A673 (cell line): ENCODE results near the gene REEP6. TPM values are rescaled to one million over a fixed set of nuclear protein-coding genes. Genes with fewer than 3 reads are reported as not detected.
"Not testable (repeated sequence)": the region's sequence is repeated elsewhere in the genome, so short reads cannot be mapped to it uniquely, and the experiment has no call there.

Experiments used
- BruUV-seq: library from RNA; stranded (reverse); fragments of 400-500 nt; replicated peaks from 2 replicates; lab custom pipeline; 2021; lab: Mats Ljungman, UMichigan
- CTCF ChIA-PET: fragments of 300-600 bp; sonication (Branson Sonifier 250); formaldehyde crosslinking; loops from one replicate; lab custom pipeline; 2022; ENCODE audit warnings: antibody characterized with exemption; lab: Charles Lee
- POLR2A ChIA-PET: fragments of 300-600 bp; sonication (Branson Sonifier 250); formaldehyde crosslinking; loops from one replicate; lab custom pipeline; 2022; ENCODE audit warnings: antibody characterized with exemption; ENCODE audit not compliant: low non-redundant PET; lab: Charles Lee
- DNase-seq: peaks from one replicate; pipeline ENCODE4 v3.0.0-alpha.2; 2015; ENCODE audit warnings: low spot score
- H3K27ac ChIP-seq: fragments of 200-600 bp; sonication (generic); 2 replicates; pipeline ENCODE4 v1.5.1; 2016; ENCODE audit warnings: mixed run types, low read depth, mild to moderate bottlenecking, mixed read lengths, antibody characterized with exemption, low read length; ENCODE audit not compliant: poor library complexity, severe bottlenecking
- H3K27me3 ChIP-seq: fragments of 200-600 bp; sonication (generic); replicated peaks from 2 replicates; pipeline ENCODE4 v1.6.1; 2017; ENCODE audit warnings: mixed run types, low read depth, mild to moderate bottlenecking, mixed read lengths, antibody characterized with exemption, low read length; ENCODE audit not compliant: insufficient read depth, poor library complexity
- H3K36me3 ChIP-seq: fragments of 200-600 bp; sonication (generic); 2 replicates; pipeline ENCODE4 v1.6.1; 2016; ENCODE audit warnings: mixed run types, mild to moderate bottlenecking, mixed read lengths, antibody characterized with exemption, low read length; ENCODE audit not compliant: insufficient read depth, poor library complexity, severe bottlenecking
- H3K4me1 ChIP-seq: fragments of 200-600 bp; sonication (generic); 2 replicates; pipeline ENCODE4 v1.6.1; 2017; ENCODE audit warnings: mixed run types, mild to moderate bottlenecking, mixed read lengths, antibody characterized with exemption, low read length; ENCODE audit not compliant: insufficient read depth, poor library complexity, severe bottlenecking
- H3K4me3 ChIP-seq: fragments of 200-600 bp; sonication (generic); 2 replicates; pipeline ENCODE4 v1.5.1; 2016; ENCODE audit warnings: low read depth, mixed run types, mild to moderate bottlenecking, mixed read lengths, low read length; ENCODE audit not compliant: poor library complexity, severe bottlenecking
- H3K9me3 ChIP-seq: fragments of 200-600 bp; sonication (generic); 2 replicates; pipeline ENCODE4 v1.6.1; 2016; ENCODE audit warnings: mixed run types, low read depth, mild to moderate bottlenecking, mixed read lengths, antibody characterized with exemption, low read length; ENCODE audit not compliant: poor library complexity, severe bottlenecking
- CTCF ChIP-seq: fragments of 300-800, 200-600 bp; sonication (generic); conservative IDR thresholded peaks from 2 replicates; pipeline ENCODE4 v1.5.1; 2017; ENCODE audit warnings: low read depth, mild to moderate bottlenecking, antibody characterized with exemption, low read length, moderate library complexity, mixed read lengths
- EZH2 ChIP-seq: fragments of 200-600 bp; sonication (generic); IDR thresholded peaks from 2 replicates; pipeline ENCODE4 v1.6.1; 2017; ENCODE audit warnings: borderline replicate concordance, low read depth, mild to moderate bottlenecking, mixed read lengths, antibody characterized with exemption, low read length; ENCODE audit not compliant: poor library complexity, severe bottlenecking
- intact Hi-C: fragments of 100-400 bp; cut with micrococcal nuclease; formaldehyde crosslinking; loops from one replicate; pipeline ENCODE4 v1.10.0; 2022; ENCODE audit not compliant: unreplicated experiment
- total RNA-seq: library from RNA; stranded (reverse); gene quantifications from 2 replicates; pipeline ENCODE4 v1.2.3, GENCODE V29; 2021

REEP6 gene
- total RNA-seq, 1 experiment from 2014 or later: 4.7 TPM

- intact Hi-C loops: no loop called here
- Histone ChIP-seq H3K36me3 (peaks cover 4% of the 10 kb centered on the region), H3K27me3 (peaks cover 26% of the 10 kb centered on the region), H3K9me3 (no peaks in the 10 kb centered on the region), H3K4me1 (peaks cover 21% of the 10 kb centered on the region), H3K27ac (no peak overlapping the region), H3K4me3 (no peak overlapping the region)
- no TSS peak for BruUV-seq
- no peak for DNase-seq
- TF ChIP-seq EZH2: no peak
- no peak for TF ChIP-seq CTCF
- ChIA-PET CTCF (no interaction called here), POLR2A (interaction anchor here (0.5 kb wide), 1 partner anchor 205 kb away, joined by 4 read pairs; no protein-coding TSS in a partner anchor)
These were observed 16.1 kb upstream of the REEP6 start for GRCh38 chr19:1474765-1475351.

DNA sequence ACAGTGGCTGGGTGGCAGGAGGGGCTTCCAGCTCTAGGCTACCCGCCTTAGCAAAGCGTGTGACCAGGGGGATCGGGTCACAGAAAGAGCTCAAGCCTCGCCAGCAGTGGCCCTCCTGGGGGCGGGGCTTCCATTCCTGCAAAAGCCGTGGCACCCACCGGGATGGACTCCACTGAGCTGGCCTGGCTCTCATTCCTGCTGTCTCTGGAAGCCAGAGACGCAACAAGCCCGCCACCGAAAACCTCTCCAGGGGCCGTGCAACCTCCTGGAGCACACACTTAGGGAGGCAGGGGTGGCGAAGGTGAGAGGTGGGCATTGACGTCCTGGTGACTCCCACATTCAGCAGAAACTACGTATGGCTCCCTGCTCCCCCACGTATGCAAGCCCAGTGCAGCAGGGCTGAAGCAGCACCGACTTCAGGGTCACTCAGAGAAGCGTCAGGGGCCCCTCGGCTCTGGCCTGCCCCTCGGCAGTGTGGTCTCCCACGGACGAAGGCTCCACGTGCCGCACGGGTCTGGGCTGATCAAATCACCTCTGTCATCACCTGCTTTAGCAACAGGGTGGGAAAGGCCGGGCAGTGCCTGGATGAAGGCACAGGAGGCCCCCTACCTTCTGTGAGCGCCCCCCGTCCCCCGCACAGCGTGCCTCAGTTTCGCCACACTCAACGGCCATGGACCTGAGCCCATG lies 15.1 kb upstream of the REEP6 start:
- Histone ChIP-seq H3K27me3 (peaks cover 15% of the 10 kb centered on the region), H3K9me3 (no peaks in the 10 kb centered on the region), H3K36me3 (peaks cover 4% of the 10 kb centered on the region), H3K4me1 (peaks cover 12% of the 10 kb centered on the region), H3K27ac (no peak overlapping the region), H3K4me3 (no peak overlapping the region)
- CTCF ChIA-PET: no interaction called here
- POLR2A ChIA-PET: interaction anchor here (0.5 to 0.7 kb wide), 2 partner anchors 32 to 206 kb away, joined by 4 read pairs; no protein-coding TSS in a partner anchor
- intact Hi-C loops: no loop called here
- BruUV-seq: no TSS peak
- no peak for DNase-seq
- no peak for TF ChIP-seq CTCF

DNA sequence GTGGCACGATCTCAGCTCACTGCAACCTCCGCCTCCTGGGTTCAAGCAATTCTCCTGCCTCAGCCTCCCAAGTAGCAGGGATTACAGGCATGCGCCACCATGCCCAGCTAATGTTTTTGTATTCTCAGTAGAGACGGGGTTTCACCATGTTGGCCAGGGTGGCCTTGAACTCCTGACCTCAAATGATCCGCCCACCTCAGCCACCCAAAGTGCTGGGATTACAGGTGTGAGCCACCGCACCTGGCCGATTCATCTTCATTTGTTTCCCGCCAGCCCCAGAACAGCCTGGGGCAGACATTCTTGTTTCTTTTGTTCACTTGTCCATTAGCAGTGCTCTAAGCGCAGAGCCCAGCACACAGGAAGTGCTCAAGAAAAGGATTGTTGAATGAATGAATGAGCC lies 13.9 kb upstream of the REEP6 start:
- H3K27ac ChIP-seq, H3K4me1 ChIP-seq, H3K27me3 ChIP-seq, DNase-seq, POLR2A ChIA-PET, intact Hi-C loops, H3K4me3 ChIP-seq, H3K9me3 ChIP-seq, BruUV-seq, CTCF ChIA-PET, H3K36me3 ChIP-seq: not testable (repeated sequence)
